Measurements from ENCODE around the gene CCDC188.

DNA sequence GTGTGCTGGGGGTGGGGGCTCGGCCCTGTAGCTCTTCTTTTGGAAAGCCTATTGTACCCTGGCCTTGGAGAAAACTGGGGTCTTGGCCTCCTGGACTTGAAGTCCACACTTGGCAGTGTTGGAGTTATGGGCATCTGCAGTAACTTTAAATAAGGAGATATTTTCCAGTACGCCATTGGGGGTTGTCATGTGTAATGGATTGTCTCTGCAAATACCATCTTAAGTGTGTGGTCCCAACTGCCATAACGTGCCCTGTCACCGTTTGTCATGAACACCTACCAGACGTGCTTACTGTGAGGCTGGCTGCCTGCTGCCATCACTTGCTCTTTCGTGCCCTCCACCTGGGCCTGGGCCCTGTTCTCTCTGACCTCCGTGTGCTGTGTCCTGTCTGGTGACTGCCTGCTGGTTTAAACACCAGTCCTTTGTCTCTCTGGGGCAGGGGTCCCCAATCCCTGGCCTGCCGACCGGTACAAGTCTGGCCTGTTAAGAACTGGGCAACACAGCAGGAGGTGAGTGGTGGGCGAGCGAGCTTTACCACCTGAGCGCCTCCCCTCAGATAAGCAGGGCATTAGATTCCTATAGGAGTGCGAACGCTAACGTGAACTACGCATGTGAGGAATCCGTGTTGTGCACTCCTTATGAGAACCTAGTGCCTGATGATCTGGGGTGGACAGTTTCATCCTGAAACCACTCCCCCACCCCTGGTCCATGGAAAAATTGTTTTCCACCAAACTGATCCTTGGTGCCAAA lies 22.8 kb downstream of the CCDC188 start:
- TF ChIP-seq, protein P1, sequence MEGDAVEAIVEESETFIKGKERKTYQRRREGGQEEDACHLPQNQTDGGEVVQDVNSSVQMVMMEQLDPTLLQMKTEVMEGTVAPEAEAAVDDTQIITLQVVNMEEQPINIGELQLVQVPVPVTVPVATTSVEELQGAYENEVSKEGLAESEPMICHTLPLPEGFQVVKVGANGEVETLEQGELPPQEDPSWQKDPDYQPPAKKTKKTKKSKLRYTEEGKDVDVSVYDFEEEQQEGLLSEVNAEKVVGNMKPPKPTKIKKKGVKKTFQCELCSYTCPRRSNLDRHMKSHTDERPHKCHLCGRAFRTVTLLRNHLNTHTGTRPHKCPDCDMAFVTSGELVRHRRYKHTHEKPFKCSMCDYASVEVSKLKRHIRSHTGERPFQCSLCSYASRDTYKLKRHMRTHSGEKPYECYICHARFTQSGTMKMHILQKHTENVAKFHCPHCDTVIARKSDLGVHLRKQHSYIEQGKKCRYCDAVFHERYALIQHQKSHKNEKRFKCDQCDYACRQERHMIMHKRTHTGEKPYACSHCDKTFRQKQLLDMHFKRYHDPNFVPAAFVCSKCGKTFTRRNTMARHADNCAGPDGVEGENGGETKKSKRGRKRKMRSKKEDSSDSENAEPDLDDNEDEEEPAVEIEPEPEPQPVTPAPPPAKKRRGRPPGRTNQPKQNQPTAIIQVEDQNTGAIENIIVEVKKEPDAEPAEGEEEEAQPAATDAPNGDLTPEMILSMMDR (IDR thresholded peaks at IDR 0.05; ENCODE audit: poor library complexity, severe bottlenecking), result no peak
- no peak for TF ChIP-seq TAF1 (IDR thresholded peaks at IDR 0.05; ENCODE audit: low read depth)
- no peak for TF ChIP-seq EP300 (conservative IDR thresholded peaks at IDR 0.05; ENCODE audit: poor library complexity, severe bottlenecking)

All from neural cell (in vitro differentiated cells).